MM.1S (cell line): Measurements from ENCODE around the gene ILK.

Source experiments
- CTCF ChIP-seq: fragments of 300-600 bp; sonication (generic); IDR thresholded peaks from 2 replicates; pipeline ENCODE4 v1.5.1; 2016; ENCODE audit warnings: antibody characterized with exemption, low read length, mixed read lengths
- EZH2phosphoT487 ChIP-seq: fragments of 300-600 bp; sonication (generic); IDR thresholded peaks from 2 replicates; pipeline ENCODE4 v1.6.1; 2018; ENCODE audit warnings: antibody characterized with exemption, low read length

DNA sequence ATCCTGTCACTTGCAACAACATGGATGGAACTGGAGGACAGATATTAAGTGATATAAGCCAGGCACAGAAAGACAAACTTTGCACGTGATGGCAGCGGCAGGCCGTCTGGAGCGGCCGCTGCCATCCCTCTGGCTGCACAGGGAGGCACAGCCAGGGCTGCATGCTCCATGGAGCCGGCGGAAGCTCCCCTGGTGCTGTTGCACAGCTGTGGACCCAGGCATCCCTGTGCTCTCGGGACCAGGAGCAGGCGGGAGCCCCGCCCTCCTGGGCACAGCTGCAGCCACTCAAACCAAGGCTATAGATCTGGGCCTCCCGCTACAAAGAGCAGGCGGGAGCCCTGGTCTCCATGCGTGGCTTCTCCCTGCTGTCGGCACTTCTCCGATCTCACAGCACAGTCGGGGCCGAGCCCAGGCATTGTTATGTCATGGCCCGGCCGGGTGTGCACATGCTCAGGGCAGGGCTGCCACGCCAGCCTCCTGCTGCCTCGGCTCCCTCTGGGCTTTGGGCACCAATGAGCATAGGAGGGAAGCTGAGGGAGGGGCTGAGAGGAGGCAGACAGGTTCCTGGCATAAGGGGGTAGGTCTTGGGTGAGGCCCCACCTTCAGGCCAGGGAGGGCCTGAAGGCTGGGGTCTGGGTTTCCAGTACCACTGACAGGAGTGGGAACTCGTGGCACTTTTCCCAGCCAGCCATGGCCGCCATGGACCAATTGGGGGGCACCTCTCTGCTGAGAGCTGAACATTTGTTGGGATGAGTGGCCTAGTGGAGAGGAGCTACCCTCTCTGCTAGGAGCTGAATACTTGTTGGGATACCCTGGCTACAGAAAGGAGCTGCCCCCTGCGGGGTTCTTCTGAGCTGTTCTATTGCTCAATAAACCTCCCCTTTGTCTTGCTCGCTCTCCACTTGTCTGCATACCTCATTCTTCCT is 16.9 kb upstream of the ILK start:
- TF ChIP-seq CTCF (no peak), EZH2phosphoT487 (no peak)
